Fibroblast of skin of left quadriceps (primary cell): ENCODE measurements around the gene ASAH2.
A peak's percentile ranks its signal among the peaks of the same experiment; 100 is the strongest.
"Not testable (repeated sequence)": the region's sequence is repeated elsewhere in the genome, so short reads cannot be mapped to it uniquely, and the experiment has no call there.

Experiments
- DNase-seq, 2 experiments: peaks; one replicate each; pipeline ENCODE4 v3.0.0-alpha.2; 2013; ENCODE audit warnings: low read depth in 2 of 2

Gene ASAH2

DNA sequence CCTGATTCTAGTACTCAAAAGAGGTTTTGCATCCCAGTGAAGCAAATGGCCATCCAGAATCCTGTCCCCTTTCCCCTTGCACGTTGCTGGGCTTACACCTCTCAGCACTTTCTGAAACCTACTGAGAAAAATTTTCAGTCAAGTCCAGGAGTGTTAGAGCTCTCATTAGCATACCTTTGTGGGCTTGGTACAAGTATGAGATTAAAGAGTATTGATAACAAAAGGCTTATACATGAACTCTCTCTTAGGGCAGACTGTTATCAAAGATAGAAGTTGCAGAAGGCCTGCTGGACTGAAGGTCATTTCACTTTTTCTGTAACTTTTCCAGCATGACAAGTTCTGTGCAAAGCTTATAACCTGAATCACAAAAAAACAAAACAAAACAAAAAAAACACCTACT lies at the start of gene ASAH2:
Gene ASAH2, minus strand, starts transcription at position 123 of the 400 bp plus-strand sequence. CDS start 2,906 bp downstream, outside the sequence.
- no peak for DNase-seq

DNA sequence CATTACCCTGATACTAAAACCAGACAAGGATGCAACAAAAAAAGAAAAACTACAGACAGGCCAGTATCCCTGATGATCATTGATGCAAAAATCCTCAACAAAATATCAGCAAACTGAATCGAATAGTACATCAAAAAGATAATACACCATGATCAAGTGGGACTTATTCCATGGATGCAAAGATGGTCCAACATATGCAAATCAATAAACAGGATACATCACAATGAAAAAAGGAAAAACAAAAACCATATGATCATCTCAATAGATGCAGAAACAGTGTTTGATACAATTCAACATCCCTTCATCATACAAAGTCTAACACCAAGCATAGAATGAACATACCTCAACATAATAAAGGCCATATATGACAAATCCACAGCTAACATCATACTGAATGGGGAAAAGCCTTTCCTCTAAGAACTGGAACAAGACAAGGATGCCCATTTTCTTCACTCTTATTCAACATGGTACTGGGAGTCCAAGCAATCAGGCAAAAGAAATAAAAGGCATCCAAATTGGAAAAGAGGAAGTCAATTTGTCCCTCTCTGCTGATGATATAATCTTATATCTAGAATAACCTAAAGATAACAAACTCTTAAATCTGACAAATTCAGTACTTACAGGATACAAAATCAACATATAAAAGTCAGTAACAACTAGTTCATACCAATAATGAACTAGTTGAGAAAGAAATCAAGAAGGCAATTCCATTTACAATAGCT lies 48.8 kb upstream of the ASAH2 start:
- no peak for DNase-seq

DNA sequence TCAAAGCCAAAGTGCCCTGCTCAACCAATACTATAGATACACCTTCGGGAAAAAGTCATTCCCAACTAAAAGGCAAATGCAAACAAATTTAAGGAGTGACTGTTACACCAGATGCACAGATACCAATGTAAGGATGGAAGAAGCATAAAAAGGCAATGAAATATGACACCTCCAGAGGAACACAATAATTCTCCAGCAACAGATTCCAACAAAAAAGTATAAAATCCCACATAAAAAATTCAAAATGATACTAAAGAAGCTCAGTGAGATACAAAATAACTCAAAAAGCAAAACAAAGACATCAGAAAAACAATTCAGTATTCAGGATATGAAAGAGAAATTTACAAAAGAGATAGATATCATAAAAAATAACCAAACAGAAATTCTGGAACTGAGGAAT lies 44.1 kb upstream of the ASAH2 start:
- no peak for DNase-seq

DNA sequence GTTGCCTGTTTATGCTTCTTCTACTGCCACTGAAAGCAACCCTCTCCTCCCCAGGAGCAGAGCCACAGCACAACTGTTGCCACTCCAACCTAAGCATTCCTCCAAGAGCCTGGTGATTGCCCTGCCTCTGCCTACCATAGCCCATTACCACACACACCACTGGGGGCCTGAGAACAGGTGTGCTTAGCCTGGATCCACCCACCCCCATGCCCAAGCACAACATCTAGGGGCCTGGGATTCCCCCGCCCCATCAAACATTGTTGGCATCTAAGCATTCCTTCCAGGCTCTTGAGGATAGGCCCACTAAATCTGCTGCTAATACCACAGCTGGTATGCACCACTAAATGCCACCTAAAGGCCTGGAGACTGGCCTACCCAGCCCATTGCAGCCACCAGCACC lies 43.3 kb upstream of the ASAH2 start:
- no peak for DNase-seq

DNA sequence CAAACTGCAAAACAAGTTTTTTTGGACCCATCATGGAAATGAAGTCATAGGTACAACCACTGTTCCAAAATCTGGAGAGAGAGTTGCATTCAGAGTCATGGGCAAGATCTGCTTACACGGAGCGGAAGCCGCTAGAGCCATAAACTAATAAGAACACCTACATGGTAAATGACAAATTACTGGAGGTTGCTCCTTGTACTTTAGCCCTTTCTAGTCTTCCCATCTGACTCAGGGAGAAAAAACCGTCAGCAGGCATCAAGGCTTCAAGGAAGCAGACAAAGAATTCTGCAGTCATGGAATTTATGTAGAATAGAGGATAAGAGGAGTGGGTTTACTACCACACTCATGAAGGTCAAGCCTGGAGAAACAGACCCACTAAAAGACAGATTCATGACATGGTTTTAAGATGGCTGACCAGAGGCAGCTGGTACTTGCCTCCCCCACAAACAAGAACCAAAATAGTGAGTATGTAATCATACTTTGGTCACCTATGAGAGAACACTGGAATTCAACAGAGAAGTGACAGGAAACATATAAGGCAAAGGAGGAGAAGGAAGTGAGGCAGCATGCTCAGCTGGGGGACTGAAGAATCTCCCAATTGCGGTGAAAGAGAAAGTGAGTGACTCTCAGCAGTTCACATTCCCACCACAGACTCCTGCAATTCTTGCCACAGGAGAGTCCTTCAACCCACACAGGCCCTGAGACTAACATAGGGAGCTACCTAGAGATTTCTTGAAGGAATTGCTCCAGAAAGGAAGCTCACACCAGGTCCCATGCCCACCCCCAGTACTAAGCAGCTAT lies 42.4 kb upstream of the ASAH2 start:
- no peak for DNase-seq

DNA sequence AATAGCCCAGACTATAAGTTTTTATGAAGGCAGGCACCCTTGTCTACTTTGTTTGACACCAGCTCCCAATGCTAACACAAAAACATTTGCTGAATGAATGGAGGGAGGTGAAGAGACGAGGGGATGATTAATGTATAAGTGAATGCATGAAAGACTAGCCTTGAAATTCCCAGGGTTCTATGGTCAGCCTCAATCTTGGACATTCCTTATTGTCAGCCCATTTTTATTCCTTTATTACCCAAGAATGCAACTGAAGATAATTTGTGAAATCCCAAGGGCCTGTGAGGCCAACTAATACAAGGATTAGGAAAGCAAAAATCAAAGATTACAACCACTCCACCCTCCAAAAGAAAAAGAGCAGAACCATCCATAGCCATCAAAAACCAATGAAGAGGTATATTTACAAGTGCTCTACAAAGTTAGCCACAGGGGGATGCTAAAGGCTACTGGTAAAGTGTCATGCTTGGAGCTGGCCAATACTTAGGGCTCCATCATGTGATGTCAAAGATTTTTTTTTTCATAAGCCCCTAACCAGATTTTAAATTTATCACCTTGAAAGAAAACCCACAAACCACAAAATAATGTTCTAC lies 40.0 kb upstream of the ASAH2 start:
- DNase-seq, result peak in 1 of 2 experiments; percentile 15

DNA sequence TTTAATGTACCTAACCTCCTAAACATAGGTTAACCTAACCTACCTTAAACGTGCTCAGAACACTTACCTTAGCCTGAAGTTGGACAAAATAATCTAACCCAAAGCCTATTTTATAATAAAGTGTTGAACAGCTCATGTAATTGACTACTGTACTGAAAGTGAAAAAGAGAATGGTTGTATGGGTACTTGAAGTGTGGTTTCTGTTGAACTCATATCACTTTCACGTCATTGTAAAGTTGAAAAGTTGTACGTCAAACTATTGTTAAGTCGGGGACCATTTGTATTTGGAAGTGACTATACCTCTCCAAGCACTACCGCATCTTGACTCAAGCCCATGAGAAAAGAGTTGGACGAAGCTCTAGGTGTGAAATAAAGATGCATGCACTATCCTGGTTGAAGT lies 37.9 kb upstream of the ASAH2 start:
- no peak for DNase-seq

DNA sequence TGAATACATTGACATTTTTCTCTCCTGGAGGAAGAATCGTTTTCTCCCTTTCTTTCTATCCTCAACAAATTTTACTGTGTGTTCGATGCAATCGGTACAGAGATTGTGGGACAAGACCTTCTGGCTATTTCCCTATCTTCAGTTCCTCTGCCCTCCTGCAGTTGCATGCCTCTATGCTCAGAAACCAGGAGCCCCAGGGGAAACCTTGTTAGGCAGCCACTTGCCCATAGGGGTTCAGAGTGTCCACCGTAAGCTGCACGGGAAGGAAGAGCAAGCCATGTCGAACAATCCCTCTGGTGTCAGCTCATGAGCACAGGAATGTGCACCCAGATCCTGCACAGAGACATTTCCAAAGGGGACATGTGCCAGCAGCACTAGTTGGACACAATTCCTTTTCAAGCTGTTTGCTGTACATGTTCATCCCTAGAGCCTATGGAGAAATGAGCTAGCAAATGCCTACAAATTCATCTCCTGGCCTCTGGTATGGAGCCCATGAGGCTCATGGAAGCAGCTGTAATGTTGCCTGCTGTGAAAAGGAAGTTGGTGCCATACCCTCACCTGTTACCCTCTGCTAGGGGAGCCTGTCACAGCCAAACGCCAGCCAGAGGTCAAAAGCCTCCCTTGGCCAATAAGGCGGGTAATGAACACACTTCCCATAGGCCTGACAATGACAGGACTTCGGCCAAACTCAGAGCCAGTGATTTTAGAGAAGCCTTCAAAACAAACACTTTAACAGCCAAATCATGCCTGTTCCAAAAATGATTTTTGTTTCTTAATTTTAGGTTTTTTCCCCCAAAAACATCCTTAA lies 35.9 kb upstream of the ASAH2 start:
- no peak for DNase-seq

DNA sequence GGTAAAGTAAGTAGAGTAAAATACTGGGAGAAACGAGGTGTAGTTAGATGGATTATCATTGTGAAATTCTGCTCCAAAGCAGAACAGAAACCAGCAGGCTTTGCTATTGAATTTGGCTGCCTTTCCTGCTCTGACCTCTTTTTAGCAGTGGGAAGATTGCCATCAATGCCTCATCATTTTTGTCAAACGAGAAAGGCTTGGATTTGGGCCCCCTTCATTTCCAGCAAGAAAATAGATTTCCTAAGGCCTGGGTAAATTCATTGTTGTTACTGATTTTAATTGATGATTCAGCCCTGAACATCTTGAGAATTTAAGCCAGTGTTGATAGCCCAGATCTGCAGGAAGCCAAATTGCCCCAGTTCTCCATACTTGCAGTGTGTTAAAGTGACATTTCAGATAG lies 35.2 kb upstream of the ASAH2 start:
- DNase-seq, result peak; percentile 80 to 84

DNA sequence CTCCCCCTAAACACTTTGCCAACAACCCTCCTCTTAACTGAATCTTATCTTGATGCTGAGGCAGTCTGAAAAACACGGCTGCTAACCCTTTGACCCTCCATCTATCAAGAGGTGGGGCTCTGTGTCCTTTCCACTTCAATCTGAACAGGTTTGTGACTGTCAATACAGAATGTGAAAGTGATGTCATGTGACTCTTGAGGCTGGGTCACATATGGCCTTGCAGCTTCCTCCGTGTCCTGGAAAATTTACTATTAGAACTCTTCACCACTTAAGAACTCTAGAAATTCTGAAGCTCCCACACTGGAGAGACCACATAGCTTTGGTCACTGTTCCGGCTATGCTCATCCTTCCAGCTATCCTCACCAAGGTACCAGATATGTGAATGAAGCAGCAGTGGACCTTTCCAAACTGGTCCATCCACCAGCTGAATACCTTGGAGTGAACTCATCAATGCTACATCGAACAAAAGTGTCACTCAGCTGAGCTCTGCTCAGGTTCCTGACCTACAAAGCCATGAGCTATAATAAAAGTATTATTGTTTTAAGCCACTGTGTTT lies 30.7 kb upstream of the ASAH2 start:
- DNase-seq, result no peak

DNA sequence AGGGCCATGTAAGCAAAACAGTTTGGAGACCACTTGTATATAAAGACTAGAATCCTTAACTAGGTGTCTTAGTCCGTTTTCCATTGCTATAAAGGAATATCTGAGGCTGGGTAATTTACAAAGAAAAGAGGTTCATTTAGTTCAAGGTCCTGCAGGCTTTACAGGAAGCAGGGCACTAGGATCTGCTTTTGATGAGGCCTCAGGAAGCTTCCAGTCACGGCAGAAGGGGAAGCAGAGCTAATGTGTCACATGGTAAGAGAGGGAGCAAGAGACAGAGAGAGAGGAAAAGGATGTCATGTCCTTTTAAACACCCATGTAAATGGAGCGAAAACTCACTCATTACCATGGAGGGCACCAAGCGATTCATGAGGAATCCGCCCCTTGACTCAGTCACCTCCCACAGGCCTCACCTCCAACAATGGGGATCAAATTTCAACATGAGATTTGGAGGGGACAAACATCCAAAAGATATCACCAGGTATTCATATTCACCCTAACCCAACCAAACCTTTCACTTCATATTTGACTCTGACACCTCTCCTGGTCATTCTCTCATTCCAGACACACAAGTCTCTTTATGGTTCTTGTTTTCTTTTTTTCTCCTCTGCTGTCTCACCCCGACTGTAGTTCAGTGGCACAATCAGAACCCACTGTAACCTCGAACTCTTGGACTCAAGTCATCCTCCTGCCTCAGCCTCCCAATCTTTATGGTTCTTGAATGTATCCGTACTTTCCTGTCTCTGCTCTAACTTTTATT lies 30.1 kb upstream of the ASAH2 start:
- no peak for DNase-seq

DNA sequence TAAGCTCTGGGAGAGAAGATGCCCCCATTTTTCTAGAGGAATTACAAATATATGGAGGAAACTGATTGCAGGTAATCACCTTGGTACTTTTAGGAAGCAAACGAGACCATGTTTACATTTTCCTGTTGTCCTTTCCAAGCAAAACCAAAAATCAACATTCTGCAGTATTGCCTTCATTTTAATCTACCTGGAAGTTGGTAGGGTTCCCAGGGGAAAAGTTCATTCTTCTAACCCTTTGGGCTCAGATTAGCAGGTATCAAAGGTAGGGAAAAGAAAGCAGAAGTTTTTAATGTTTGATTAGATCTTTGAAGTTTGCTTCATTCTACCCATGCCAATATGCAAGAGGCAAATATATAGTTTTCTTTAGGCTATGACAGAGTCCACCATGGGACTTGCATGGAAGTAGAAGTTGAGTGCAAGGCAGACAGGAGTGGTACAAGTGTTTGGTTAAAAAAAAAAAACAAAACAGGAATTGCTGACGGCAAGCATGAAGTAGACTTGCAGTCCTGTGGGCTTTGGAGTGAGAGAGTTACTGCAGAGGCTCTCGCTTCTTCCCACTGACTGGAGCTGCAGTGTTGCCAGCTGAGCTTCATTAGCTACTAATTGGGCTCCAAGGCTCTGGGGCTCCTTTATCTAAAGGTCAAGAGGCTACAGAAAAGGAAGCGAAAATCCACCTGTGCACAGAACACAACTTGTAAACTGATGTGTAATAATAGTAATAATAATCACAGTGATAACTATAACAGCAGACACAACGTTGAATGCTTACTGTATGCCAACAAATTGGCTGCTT lies 28.9 kb upstream of the ASAH2 start:
- DNase-seq, result no peak

DNA sequence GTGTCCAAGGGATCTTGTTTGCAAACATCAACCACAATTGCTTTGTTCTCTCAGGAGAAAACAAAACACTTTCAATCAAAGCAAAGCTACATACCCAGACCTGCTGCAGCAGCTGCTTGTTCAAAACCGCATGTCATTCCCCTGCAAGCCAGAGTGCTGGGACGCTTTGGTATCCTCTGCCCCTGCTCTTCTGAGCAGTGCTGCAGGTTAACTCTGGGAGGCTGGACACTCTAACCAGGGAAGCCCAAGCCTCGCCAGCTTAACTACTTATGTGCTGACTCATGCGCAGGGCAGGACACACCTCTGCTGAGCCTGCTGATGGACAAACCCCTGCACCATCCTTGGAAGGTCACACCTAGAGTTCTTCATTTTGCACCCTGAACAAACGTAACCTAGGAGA lies 28.2 kb upstream of the ASAH2 start:
- DNase-seq, result no peak

DNA sequence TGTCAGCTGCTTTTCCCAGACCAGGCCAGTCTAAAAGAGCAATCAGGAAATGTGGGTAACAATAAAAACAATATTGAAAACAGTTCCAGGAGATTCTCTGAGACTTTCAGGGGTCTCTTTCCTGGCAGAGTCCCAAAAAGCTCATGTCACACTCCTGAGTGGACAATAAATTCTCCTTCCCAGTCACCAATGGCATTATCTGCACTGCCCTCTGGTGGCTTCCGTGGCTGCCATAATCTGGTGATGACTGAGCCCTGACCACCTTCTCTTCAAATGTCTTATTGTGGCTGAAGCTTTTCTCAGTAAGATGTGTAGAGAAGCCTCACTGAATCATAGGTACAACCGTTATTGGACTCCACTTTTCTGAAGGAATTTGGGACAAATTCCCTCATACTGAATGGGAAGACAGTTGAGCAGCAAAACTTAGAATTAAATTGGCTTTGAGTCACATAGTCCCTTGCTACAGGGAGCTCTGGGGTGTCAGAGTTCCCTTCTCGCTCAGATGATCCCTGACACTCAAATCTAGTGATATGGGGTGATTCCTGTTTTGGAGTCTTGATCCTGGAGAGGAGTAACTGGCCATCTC lies 24.4 kb upstream of the ASAH2 start:
- DNase-seq, result no peak

DNA sequence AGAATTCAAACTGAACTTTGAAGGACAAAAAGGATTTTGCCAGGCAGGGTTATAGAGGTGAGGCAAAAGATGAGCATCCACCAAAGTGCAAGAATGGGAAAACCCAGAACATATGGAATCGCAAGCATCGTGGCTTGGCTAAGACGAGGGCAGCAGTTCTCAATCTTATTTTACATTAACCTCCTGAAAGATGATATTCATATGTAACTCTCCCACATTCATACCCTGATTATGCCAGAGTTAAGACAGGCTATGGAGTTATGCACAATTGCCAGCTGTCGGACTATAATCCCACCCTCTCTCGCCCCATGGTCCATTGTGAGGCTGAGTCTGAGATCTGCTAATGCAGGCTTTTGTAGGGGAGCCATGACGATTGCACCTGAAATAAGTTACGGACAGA lies 21.2 kb upstream of the ASAH2 start:
- no peak for DNase-seq

DNA sequence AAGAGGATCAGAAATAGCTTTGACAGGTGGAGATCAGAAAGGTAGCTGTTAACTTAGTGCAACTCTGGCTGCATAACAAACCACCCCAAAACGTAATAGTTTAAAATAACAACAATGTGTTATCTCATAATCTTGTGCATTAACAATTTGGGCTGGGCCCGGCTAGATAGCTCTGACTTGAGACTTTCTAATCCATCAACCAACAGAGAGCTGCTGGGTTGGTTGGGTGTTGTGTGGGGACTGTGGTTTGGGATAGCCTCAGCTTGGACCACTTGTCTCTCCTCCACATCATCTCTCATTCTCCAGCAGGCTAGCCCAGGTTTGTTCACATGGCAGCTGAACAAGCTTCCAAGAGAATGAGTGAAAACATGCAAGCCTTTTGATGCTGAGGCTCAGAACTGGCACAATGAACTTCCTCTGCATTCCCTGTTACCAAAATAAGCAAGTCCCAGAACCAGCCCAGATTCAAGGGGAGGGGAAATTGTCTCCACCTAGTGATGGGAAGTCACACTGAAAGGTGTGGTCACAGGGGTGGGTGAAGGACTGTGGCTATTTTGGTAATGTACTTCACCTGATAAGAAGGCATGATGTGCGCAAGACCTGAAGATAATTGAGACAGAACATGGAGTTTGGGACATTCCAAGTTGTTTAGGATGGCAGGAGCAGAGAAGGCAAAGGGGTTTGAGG lies 20.4 kb upstream of the ASAH2 start:
- no peak for DNase-seq

DNA sequence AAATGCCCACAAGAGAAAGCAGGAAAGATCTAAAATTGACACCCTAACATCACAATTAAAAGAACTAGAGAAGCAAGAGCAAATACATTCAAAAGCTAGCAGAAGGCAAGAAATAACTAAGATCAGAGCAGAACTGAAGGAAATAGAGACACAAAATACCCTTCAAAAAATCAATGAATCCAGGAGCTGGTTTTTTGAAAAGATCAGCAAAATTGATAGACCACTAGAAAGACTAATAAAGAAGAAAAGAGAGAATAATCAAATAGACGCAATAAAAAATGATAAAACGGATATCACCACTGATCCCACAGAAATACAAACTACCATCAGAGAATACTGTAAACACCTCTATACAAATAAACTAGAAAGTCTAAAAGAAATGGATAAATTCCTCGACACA lies 16.6 kb upstream of the ASAH2 start:
- DNase-seq, result not testable (repeated sequence)

DNA sequence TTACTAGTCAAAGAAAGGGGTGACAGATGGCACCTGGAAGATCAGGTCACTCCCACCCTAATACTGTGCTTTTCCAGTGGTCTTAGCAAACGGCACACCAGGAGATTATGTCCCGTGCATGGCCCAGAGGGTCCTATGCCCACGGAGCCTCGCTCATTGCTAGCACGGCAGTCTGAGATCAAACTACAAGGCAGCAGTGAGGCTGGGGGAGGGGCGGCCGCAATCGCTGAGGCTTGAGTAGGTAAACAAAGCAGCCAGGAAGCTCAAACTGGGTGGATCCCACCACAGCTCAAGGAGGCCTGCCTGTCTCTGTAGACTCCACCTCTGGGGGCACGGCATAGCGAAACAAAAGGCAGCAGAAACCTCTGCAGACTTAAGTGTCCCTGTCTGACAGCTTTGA lies 11.3 kb upstream of the ASAH2 start:
- DNase-seq, result not testable (repeated sequence)

DNA sequence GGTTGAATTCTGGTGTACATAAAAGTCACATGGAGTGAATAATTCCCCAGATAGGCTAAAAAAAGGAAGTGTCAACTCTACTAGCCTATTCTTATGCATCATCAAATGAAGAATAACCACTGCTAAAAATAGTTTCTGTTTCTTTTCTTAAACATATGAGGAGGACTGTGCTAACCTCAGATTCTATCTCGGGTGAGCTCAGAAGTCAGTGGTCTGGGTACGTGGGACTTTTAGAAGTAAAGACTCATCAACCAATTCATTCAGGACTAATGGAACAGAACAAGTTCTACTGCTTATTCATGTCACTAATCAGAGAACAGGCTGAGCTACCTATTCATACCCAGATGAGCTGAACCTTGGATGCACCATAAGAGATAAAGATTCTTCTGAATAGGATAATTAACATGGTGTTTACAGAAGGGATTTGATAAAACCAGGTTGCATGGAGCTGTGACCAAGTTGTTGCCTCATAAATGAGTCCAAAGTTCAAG lies 9.5 kb upstream of the ASAH2 start:
- no peak for DNase-seq
